RWPE1 (cell line): ENCODE results near the gene COL28A1.

Experiments used
- CTCF ChIA-PET: fragments of 350-600 bp; sonication (Branson Sonifier 250); formaldehyde crosslinking; extraction: SDS; loops from one replicate; lab custom pipeline; 2021; lab: Yijun Ruan, JAX
- POLR2A ChIA-PET: fragments of 400-600 bp; formaldehyde crosslinking; extraction: SDS; loops from one replicate; lab custom pipeline; 2020; ENCODE audit warnings: antibody characterized with exemption; ENCODE audit not compliant: low non-redundant PET; lab: Yijun Ruan, JAX
- DNase-seq: peaks from one replicate; pipeline ENCODE4 v3.0.0; 2012; ENCODE audit warnings: low spot score
- H3K27ac ChIP-seq: fragments of 450-650 bp; 2 replicates; pipeline ENCODE4 v1.5.1; 2017
- TF ChIP-seq, protein P1 (sequence below): fragments of 450-650 bp; conservative IDR thresholded peaks from 2 replicates; pipeline ENCODE4 v1.5.1; 2017; ENCODE audit warnings: low read depth, mild to moderate bottlenecking

Gene COL28A1

DNA sequence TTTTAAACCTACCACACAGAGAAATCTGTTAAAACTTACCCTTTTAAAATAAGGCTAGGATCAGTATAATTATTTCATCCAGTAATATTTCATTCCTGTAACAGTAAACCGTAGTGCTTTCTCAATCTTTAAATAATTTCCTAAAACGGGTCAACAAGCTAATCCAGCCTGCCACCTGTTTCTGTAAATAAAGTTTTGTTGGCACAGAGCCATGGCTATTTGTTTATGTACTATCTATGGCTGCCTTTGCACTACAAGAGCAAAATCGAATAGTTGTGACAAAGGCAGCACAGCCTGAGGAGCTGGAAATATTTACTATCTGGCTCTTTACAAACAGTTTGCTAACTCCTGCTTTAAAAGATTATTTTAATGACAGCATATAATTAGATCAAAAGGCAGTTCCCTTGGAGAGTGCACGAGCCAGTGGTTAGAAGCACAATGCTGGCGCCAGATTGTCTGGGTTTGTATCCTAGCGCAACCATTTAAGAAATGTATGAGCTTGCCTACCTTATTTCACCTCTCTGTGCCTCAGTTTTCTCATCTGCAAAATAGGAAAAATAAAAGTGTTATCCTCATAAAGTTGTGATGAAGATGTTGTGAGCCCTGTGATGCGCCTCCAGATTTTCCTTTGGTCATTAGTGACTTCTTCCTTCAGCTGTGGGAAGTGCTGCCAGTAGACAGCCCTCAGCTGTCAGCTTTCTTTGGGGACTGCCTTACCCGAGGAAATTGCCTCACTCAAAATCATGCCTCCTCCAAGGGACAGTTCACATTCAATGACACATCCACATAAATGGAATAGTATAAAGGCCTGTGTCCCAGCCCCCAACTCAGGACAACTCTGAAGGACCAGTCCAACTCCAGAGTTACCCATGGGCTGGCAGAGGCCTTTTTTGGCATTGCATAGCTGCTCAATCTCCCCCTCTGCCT is 19.2 kb upstream of the COL28A1 start:
- ChIA-PET POLR2A (interaction anchor here (0.6 kb wide), 1 partner anchor 63 kb away, joined by 11 read pairs; no protein-coding TSS in a partner anchor), CTCF (no interaction called here)
- H3K27ac ChIP-seq, result no peak overlapping the region
- no peak for DNase-seq
- TF ChIP-seq, protein P1, sequence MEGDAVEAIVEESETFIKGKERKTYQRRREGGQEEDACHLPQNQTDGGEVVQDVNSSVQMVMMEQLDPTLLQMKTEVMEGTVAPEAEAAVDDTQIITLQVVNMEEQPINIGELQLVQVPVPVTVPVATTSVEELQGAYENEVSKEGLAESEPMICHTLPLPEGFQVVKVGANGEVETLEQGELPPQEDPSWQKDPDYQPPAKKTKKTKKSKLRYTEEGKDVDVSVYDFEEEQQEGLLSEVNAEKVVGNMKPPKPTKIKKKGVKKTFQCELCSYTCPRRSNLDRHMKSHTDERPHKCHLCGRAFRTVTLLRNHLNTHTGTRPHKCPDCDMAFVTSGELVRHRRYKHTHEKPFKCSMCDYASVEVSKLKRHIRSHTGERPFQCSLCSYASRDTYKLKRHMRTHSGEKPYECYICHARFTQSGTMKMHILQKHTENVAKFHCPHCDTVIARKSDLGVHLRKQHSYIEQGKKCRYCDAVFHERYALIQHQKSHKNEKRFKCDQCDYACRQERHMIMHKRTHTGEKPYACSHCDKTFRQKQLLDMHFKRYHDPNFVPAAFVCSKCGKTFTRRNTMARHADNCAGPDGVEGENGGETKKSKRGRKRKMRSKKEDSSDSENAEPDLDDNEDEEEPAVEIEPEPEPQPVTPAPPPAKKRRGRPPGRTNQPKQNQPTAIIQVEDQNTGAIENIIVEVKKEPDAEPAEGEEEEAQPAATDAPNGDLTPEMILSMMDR, result no peak

DNA sequence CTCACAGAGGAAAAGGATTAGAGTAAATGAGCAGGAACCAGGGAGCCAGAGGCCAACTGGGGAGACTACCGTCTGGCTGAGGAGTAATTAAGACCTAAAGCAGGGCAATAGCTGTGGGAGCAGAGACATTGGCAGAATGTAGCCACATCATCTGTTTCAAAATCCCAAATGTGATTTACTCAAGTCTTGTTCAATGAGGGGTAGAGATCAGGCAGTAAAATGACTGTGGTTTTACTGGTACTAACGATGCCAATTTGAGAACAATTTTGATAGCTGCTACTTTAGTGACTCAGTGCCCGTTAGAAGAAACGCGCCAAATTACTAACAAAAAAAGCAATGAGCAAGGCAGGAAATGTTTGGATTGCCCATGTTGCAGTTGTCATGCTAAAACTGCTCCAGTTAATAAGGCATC is 18.4 kb upstream of the COL28A1 start:
- no peak for DNase-seq
- TF ChIP-seq, protein P1, result no peak
- ChIA-PET CTCF (no interaction called here), POLR2A (interaction anchor here (0.6 kb wide), 1 partner anchor 62 kb away, joined by 11 read pairs; no protein-coding TSS in a partner anchor)
- no peak overlapping the region for H3K27ac ChIP-seq

DNA sequence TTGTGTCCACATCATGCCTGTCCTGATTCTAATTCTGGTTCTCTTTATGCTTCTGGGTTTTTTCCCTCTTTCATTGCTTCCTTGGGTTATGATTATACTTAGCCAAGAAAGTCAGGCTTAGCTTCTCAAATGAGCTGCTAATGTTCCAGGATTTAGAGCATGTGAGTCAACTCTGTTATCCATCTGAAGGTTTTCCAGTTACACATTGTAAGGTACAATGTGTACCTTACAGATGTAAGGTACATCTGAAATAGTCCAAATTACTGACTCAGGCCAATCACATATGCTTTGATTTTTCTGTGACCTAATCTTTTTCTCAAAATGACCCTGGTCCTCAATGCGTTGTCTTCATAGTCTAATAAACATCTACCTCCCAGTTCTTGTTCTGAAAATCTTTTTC is 17.7 kb upstream of the COL28A1 start:
- DNase-seq, result no peak
- POLR2A ChIA-PET, result no interaction called here
- TF ChIP-seq, protein P1, result no peak
- H3K27ac ChIP-seq, result no peak overlapping the region
- CTCF ChIA-PET, result no interaction called here

DNA sequence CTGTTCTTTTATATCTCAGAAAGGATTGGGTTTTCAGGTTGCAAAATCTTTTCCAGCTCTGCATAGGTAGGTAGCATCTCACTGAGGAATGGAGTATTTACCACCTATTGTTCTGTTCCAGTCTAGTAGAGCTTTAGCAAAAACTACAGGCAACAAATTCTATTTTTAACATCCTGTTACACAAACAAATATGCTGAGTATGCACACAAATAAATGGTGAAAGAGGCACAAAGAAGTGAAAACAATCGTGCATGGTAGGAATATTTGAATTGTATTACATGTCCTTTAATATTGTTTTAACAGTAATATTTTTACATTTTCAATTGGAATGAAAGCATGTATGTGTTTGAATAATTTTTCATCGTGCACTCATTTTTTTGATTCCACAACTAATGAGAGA is 16.5 kb upstream of the COL28A1 start:
- TF ChIP-seq, protein P1, result no peak
- H3K27ac ChIP-seq, result no peak overlapping the region
- CTCF ChIA-PET, result interaction anchor here (0.7 to 1.0 kb wide), 3 partner anchors 43 to 596 kb away, joined by 3 read pairs; no protein-coding TSS in a partner anchor
- POLR2A ChIA-PET, result no interaction called here
- no peak for DNase-seq

DNA sequence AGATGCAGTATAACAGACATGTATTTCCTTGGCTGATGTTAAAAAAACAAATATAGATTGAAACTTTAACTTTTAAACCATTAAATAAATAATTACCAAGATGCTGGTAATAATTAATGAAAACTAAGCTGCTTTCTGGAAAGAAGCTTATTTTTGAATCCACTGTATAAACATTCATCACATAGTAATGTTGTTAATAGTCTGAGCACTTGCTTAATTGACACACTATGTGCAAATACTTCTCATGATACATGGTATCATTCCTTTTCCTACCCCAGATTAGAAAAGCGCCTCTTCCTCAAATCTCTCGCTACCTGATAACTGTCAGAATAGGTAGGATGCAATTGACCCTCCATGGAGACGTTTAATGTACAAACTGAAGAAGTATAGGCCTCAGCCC is 15.0 kb upstream of the COL28A1 start:
- ChIA-PET POLR2A (no interaction called here), CTCF (interaction anchor here (0.8 kb wide), 1 partner anchor 591 kb away, joined by 3 read pairs; no protein-coding TSS in a partner anchor)
- no peak overlapping the region for H3K27ac ChIP-seq
- no peak for DNase-seq
- TF ChIP-seq, protein P1, result no peak

DNA sequence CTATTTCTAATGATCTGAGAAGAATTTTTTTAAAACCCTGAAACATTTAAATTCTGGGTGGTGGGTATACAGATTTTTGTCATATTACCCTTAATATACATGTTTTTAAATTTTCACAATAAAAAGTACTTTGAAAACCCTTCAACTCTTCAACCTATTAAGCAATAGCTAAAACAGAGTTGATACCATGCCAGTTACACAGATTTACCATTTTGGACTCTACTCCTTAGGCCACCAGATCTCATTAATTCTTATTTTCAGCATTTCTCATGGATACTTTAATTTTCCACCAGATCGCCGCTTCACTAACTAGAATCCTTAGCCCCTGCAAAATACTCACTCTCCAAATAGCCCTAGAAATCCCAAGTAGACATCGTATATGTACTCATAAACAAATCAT is 12.7 kb upstream of the COL28A1 start:
- no peak for DNase-seq
- POLR2A ChIA-PET, result no interaction called here
- no peak overlapping the region for H3K27ac ChIP-seq
- TF ChIP-seq, protein P1, result no peak
- CTCF ChIA-PET, result interaction anchor here (0.6 kb wide), 1 partner anchor 110 kb away, joined by 3 read pairs; no protein-coding TSS in a partner anchor
